ENCODE data around the gene SCNN1G. TPM values are rescaled to one million over a fixed set of nuclear protein-coding genes. Genes with fewer than 3 reads are reported as not detected.

SCNN1G gene
- total RNA-seq, 1 experiment from 2014 or later: 1.3 TPM

GRCh38 chr16:23158114-23158513, 24.4 kb upstream of the SCNN1G start:
- CTCF ChIA-PET: no interaction called here

More at GRCh38 chr16:23158114-23158513, 24.4 kb upstream of the SCNN1G start:
- POLR2A ChIA-PET: no interaction called here
- TF ChIP-seq ZSCAN18 (CRISPR knock-in tag; IDR thresholded peaks at IDR 0.05): no peak
- TF ChIP-seq SMAD3 (CRISPR knock-in tag; IDR thresholded peaks at IDR 0.05; ENCODE audit: borderline replicate concordance): no peak
- no peak for TF ChIP-seq IRF2 (CRISPR knock-in tag; IDR thresholded peaks at IDR 0.05; ENCODE audit: borderline replicate concordance, low read depth)
- TF ChIP-seq ZNF263 (CRISPR knock-in tag; IDR thresholded peaks at IDR 0.05; ENCODE audit: low read depth): no peak
- no peak for TF ChIP-seq ZNF396 (CRISPR knock-in tag; IDR thresholded peaks at IDR 0.05; ENCODE audit: borderline replicate concordance)
- no peak for TF ChIP-seq MYBL2 (CRISPR knock-in tag; IDR thresholded peaks at IDR 0.05)
- TF ChIP-seq USF1 (CRISPR knock-in tag; IDR thresholded peaks at IDR 0.05): no peak
- TF ChIP-seq EMX1 (CRISPR knock-in tag; IDR thresholded peaks at IDR 0.05): no peak
- no peak for TF ChIP-seq ELF4 (CRISPR knock-in tag; IDR thresholded peaks at IDR 0.05; ENCODE audit: low read depth)
- TF ChIP-seq PRRX2 (CRISPR knock-in tag; IDR thresholded peaks at IDR 0.05): no peak
- no peak for TF ChIP-seq ATF6 (CRISPR knock-in tag; IDR thresholded peaks at IDR 0.05)
- no peak for TF ChIP-seq PRDM15 (CRISPR knock-in tag; IDR thresholded peaks at IDR 0.05)
- TF ChIP-seq USF2 (CRISPR knock-in tag; IDR thresholded peaks at IDR 0.05): no peak
- no peak for TF ChIP-seq ZNF416 (CRISPR knock-in tag; IDR thresholded peaks at IDR 0.05)
- no peak for TF ChIP-seq ATF2 (CRISPR knock-in tag; IDR thresholded peaks at IDR 0.05; ENCODE audit: borderline replicate concordance, low read depth)
- no peak for TF ChIP-seq TEAD4 (CRISPR knock-in tag; IDR thresholded peaks at IDR 0.05)
- H3K27me3 Mint-ChIP-seq (ENCODE audit: low read depth): peaks cover 3% of the 10 kb centered on the region; the same call in 1 of the 2 replicates
- H3K36me3 Mint-ChIP-seq: peaks cover 18% of the 10 kb centered on the region
- peaks cover 14% of the 10 kb centered on the region for H3K4me1 Mint-ChIP-seq
- H3K27ac Mint-ChIP-seq: no peak overlapping the region
- peaks cover 23% of the 10 kb centered on the region for H3K9me3 Mint-ChIP-seq
- no peak for ATAC-seq
- no peak for DNase-seq (ENCODE audit: low spot score)
- no peak overlapping the region for H3K4me3 Mint-ChIP-seq

Measured in WTC11 (cell line).